Brain pericyte (primary cell): Measurements from ENCODE around the gene NFKBIZ.
A peak's percentile ranks its signal among the peaks of the same experiment; 100 is the strongest.
"Not testable (repeated sequence)": the region's sequence is repeated elsewhere in the genome, so short reads cannot be mapped to it uniquely, and the experiment has no call there.

ENCODE experiments used
- DNase-seq: peaks from one replicate; pipeline ENCODE4 v3.0.0-alpha.2; 2012; ENCODE audit warnings: low read depth, low spot score

Gene NFKBIZ

GRCh38 chr3:101873619-101874018 is 24.3 kb downstream of the NFKBIZ start:
- no peak for DNase-seq

GRCh38 chr3:101876142-101876541 is 26.8 kb downstream of the NFKBIZ start:
- DNase-seq = no peak

- DNase-seq = no peak
Observed at GRCh38 chr3:101878589-101878988, 29.3 kb downstream of the NFKBIZ start.

- DNase-seq = no peak
Observed at GRCh38 chr3:101879102-101879501, 29.8 kb downstream of the NFKBIZ start.

GRCh38 chr3:101879623-101880284 is 30.4 kb downstream of the NFKBIZ start:
- no peak for DNase-seq

- DNase-seq = no peak
Observed at GRCh38 chr3:101884776-101885175, 35.5 kb downstream of the NFKBIZ start.

- DNase-seq = not testable (repeated sequence)
Observed at GRCh38 chr3:101885584-101885983, 36.3 kb downstream of the NFKBIZ start.

- DNase-seq = no peak
Observed at GRCh38 chr3:101886626-101887025, 37.3 kb downstream of the NFKBIZ start.

GRCh38 chr3:101888653-101889052 is 39.3 kb downstream of the NFKBIZ start:
- DNase-seq = no peak

- no peak for DNase-seq
Observed at GRCh38 chr3:101890716-101891115, 41.4 kb downstream of the NFKBIZ start.

GRCh38 chr3:101892648-101893047 is 43.3 kb downstream of the NFKBIZ start:
- no peak for DNase-seq

GRCh38 chr3:101896083-101896757 is 46.9 kb downstream of the NFKBIZ start:
- DNase-seq = no peak

- no peak for DNase-seq
Observed at GRCh38 chr3:101897013-101897412, 47.7 kb downstream of the NFKBIZ start.

- no peak for DNase-seq
Observed at GRCh38 chr3:101898039-101898438, 48.7 kb downstream of the NFKBIZ start.

- no peak for DNase-seq
Observed at GRCh38 chr3:101898752-101899169, 49.4 kb downstream of the NFKBIZ start.

GRCh38 chr3:101900316-101900715 is 51.0 kb downstream of the NFKBIZ start:
- DNase-seq = no peak

- DNase-seq = no peak
Observed at GRCh38 chr3:101900736-101901135, 51.4 kb downstream of the NFKBIZ start.

- DNase-seq = peak; percentile 45
Observed at GRCh38 chr3:101902041-101902440, 52.7 kb downstream of the NFKBIZ start.

- DNase-seq = no peak
Observed at GRCh38 chr3:101903451-101903871, 54.1 kb downstream of the NFKBIZ start.

GRCh38 chr3:101905573-101905972 is 56.3 kb downstream of the NFKBIZ start:
- DNase-seq = not testable (repeated sequence)
